CD4-positive, alpha-beta T cell treated with Interleukin-15 for 4 hours (primary cell): Measurements from ENCODE around the gene WDFY4.

Experiments
- DNase-seq: peaks from one replicate; pipeline ENCODE4 v3.0.0-alpha.2; 2020; ENCODE audit warnings: low spot score

Gene WDFY4

GRCh38 chr10:48945441-48946130 lies 260.9 kb downstream of the WDFY4 start:
- DNase-seq: no peak

DNA sequence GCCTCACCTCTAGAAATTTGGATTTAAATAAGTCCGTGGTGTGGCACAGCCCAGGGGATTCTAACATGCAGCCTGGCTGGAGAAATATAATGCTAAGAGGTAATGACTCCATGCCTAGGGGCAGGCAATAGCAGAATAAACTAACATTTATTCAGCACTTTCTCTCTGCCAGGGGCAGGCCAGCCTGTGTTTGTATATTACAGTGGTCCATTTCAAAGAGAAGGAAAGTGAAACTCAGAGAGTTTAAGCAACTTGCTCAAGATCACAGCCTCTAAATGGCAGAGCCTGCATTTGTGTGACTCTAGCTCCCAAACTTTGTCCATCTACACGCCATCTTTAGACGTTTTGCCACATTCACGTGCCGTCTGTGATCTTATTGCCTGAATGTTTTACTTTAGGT lies 261.7 kb downstream of the WDFY4 start:
- DNase-seq: no peak

DNA sequence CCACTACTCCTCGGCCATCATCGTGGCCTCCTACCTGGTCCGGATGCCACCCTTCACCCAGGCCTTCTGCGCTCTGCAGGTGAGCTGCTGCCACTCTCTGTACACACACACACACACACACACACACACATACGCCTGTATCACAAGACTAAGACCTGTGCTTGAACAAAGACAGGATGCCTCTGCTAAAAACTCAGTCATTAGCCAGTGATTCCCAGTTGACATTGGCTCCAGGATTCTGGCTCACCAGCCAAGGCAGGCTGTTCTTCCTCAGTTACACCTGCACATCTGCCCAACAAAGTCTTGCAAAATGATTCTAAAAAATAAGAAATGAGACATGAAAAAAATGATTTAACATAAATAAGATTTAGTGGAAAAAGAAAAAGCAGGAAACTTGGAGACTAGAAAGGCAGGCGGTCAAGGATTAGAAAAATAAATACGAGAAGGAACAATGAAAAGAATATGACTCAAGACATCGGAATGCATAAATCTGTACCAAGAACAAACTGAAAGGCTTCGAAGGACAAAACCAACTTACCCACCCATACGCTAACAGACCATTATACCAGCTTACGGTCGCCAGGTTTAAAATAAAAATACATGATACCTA lies 262.3 kb downstream of the WDFY4 start:
- DNase-seq: no peak

GRCh38 chr10:48947690-48948469 lies 263.2 kb downstream of the WDFY4 start:
- no peak for DNase-seq

- DNase-seq: no peak
Measured at GRCh38 chr10:48948470-48949037, 263.9 kb downstream of the WDFY4 start.

DNA sequence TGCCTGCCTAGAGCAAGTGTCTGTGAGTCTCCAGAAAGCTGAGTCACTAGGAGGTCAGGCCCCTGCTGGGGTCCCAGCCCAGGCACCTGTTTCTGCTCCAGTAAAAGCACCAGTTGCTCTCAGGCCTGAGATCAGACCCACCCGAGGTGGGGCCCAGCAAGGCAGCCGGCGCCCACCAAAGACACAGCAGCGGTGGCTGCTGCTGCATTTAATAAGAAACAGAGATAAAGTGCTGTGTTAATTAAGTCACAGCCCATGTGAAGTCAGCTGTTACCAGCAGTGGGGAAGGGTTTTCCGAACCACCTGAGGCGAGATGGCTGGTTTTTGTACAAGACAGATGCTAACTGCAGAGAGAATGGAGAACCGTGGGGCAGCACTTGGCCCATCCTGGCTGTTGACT lies 267.0 kb downstream of the WDFY4 start:
- DNase-seq: no peak

DNA sequence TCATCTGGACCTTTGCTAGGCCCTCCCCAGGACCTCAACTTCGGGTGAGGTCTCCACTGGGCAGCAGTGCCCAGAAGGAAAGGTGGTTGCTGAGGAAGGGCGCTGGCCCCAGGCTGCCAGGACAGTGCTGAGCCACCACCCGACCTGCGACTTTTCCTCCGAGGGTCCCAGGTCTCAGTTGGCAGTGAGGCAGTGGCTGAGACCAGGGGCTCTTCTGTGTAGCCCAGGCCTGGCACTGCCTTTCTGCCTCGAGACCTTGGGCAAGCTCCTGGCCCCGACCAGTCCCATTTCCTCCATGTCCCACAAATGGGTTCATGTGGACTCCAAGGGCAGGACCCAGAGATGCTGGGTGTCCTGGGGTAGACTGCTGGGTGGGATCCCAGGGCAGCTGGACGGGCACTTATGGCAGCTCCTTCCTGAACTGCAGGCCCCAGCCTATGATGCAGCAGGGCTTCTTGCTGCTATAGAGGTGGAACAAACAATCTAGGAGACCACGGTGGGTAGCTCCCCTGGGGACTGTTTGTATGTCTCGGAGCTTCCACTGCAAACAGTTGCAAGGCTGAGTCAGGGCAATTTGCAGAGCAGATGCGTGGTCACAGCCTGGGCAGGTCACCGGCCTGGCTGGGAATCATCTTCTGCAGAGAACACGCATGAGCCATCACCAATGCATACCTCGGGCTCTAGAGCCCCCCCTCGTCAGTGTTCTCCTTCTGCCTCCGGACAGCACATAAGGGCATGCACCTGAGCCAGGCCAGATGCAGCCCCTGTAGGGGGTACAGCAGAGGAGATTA lies 272.9 kb downstream of the WDFY4 start:
- no peak for DNase-seq

DNA sequence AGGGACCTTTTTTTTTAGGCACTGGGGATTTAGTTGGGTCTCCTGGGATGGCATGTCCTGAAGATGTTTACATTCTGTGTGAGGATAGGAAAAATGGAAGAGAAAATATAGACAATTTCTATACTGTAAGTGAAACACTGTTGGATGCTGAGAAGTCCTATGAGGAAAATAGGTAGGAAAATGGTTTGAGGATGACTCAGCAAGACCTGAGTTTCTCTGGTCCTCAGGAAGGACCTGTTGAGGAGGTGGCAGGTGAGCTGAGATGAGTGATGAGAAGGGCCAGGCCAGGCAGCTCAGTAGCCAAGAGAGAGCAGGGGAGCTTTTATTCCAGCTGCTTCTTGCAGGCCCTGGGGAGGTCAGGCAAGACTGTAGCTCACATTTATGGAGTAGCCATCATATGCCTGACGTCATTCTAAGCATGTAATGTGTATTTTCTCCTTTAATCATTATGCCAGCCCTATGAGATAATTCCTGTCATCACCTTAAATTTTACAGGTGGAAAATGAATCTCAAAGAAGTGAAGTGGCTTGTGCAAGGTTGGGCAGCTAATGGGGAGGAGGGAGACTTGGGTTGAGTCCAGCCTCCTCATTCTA lies 274.0 kb downstream of the WDFY4 start:
- no peak for DNase-seq

GRCh38 chr10:48964038-48964437 lies 279.4 kb downstream of the WDFY4 start:
- DNase-seq: no peak

DNA sequence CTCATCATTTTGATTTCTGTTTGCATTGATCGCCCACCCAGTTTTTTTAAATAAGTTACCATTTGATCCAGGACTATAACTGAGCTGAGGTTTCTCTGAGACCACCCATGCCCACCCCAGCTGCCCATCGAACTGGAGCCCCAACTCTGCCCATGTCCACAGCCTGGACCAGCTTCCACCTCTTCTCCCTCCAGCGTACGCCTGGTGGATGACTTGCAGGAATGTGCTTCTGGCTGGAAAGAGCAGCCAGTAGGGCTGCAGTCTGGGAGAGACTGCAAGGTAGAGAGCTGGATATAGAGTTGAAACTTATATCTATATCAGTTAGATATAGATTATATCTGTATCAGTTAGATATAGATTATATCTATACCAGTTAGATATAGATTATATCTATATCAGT lies 280.8 kb downstream of the WDFY4 start:
- no peak for DNase-seq

DNA sequence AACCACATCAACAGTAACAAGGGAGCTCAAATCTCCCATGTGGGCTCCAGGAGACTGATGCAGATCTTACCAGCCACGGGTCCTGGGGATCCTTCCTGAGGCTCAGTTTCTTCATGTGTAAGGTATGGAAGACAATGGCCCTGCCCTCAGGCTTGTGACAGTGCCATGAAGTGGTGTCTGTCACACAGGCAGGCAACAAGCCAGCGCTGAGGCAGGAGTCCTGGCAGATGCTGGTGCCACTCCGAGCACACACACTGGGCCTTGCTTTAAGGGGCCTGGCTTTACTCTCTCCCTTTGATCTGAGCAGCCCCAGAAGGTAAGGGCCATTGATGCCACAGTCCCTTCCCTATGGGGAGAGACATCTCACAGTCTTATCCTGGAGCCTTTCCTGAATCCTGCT lies 283.4 kb downstream of the WDFY4 start:
- DNase-seq: no peak

DNA sequence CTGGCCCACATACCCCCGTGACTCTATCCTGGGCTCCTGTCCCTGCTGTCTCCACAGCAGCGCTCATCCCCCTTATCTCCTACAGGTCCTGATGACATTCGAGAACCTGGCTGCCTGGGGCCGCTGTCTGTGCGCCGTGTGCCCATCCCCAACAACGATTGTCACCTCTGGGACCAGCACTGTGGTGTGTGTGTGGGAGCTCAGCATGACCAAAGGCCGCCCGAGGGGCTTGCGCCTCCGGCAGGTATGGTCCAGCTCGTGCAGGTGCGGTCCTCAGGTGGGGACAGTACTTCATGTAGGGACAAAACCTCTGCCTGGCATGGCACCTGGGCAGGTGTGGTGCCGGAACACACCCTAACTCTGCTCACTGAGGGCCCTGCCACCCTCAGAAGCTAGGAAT lies 285.4 kb downstream of the WDFY4 start:
- no peak for DNase-seq

DNA sequence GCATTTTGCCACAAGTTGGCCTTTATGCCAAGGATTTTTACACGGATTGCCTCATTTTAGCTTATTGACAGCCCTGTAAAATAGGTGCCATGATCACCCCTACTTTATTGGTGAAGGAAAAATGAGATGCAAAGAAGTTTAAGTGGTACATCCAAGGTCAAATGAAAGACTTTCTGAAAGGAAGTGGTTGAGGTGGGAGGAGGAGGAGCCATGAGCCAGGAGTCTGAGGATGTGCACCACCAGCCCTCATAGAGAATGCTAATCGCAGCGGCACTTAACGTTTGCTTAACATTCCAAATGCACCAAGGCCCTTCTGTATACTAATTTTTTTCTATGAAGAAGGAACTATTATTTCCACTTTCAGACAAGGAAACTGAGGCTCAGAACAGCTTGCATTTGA lies 286.0 kb downstream of the WDFY4 start:
- no peak for DNase-seq

- no peak for DNase-seq
Measured at GRCh38 chr10:48973065-48973464, 288.4 kb downstream of the WDFY4 start.

DNA sequence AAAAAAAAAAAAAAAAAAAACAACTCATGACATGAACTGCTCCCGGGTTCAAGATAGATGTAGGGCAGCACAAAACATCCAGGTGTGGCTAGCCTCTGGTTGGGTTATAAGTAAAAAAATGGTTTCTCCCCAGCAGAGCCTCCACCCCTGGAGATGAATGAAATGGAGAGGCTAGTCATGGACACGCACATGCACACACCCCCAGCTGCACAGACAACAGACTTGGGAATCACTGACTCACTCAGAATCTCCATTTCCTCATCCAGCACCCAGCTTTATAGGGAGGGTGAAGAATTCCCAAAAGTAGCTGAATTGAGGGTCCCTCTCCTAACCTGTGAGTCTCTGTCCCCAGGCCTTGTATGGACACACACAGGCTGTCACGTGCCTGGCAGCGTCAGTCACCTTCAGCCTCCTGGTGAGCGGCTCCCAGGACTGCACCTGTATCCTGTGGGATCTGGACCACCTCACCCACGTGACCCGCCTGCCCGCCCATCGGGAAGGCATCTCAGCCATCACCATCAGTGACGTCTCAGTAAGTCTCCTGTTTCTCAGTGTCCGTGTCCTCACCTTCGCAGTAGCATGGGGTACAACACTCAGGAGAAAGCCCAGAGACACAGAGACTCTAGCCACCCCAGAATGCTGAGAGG lies 290.0 kb downstream of the WDFY4 start:
- no peak for DNase-seq

GRCh38 chr10:48976196-48976595 lies 291.5 kb downstream of the WDFY4 start:
- DNase-seq: no peak

DNA sequence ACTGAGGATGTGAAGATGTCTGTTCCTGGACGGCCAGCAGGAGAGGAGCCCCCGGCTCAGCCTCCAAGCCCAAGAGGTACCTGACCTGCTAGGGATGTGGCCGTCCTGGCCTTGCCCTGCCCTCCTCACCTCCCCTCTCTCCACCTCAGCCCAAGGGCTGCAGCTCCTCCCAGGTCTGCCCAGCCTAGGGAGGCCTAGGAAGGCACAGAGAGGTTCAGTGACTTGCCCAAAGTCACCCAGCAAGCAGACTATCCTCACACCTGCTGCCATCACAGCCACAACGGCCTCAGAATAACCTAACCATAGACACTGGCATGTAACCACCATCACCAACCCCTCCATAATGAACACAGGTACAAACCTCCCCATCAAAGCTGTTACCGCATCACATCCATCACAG lies 293.6 kb downstream of the WDFY4 start:
- no peak for DNase-seq

GRCh38 chr10:48981310-48981907 lies 296.7 kb downstream of the WDFY4 start:
- DNase-seq: peak; percentile 6

- DNase-seq: no peak
Measured at GRCh38 chr10:48982584-48982983, 297.9 kb downstream of the WDFY4 start.

DNA sequence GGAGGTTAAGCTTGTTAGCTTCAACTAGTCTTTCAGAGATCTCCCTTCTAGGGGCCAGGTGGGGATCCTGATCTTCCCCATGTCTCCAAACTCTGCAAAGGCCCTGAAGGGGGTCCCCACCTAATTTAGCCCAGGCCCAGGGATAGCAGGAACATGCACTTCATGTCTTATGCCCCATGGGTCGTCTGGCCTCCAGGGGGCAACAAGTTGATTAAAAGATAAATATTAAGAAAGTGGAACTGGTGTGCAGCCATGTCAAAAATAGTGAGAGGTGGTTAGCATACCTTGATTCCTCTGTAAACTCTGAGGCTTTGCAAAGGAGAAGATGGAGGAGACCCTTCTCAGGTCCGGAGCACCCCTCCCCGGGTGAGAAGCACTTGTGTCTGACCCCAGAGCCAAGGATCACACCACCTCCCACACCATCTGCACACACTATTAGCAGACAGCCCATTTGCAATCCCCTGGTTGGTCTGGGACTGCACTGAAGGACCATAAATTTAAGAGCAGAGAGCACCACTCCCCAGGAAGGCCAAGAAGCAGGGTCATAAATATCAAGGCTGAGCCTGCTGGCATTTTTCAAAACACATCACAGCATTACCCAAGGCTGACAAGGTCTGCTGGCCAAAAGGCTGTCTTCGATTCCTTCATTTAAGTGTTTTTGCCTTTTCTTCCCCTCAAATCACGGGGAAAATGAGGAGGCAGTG lies 299.1 kb downstream of the WDFY4 start:
- DNase-seq: no peak
